ENCODE results near the gene ISOC2. TPM values are rescaled to one million over a fixed set of nuclear protein-coding genes. Genes with fewer than 3 reads are reported as not detected.

The ISOC2 gene
- total and polyA plus RNA-seq, 9 of the 15 experiments (the other 6 are each of a cell fraction or from before 2014, with no cell fraction given): 1.2 to 229 (median 58.3) TPM

GRCh38 chr19:55432241-55432959 lies 29.0 kb downstream of the ISOC2 start (continued):
- TF ChIP-seq ATF6 (CRISPR knock-in tag; IDR thresholded peaks at IDR 0.05) (no peak), ATF3 (IDR thresholded peaks at IDR 0.05) (peak; percentile 94), ATF3 (CRISPR knock-in tag; conservative IDR thresholded peaks at IDR 0.05) (no peak), RAD21 (CRISPR knock-in tag; conservative IDR thresholded peaks at IDR 0.05 in 1 of 2, IDR thresholded peaks at IDR 0.05 in 1 of 2) (no peak), ATF4 (CRISPR knock-in tag; IDR thresholded peaks at IDR 0.05) (no peak), SRSF9 (IDR thresholded peaks at IDR 0.05; ENCODE audit: borderline replicate concordance, low read depth, low read length) (no peak), POLR3G (IDR thresholded peaks at IDR 0.05; ENCODE audit: extremely low read depth, insufficient read length, insufficient replicate concordance) (no peak), DEAF1 (CRISPR knock-in tag; IDR thresholded peaks at IDR 0.05) (no peak), KDM2B (CRISPR knock-in tag; IDR thresholded peaks at IDR 0.05) (no peak), CREB3 (tag; conservative IDR thresholded peaks at IDR 0.05; ENCODE audit: low read depth) (no peak), HOMEZ (CRISPR knock-in tag; IDR thresholded peaks at IDR 0.05) (no peak), ATF1 (CRISPR knock-in tag; IDR thresholded peaks at IDR 0.05) (peak; percentile 70), ATF1 (tag; IDR thresholded peaks at IDR 0.05) (peak; percentile 97), ZNF224 (CRISPR knock-in tag; IDR thresholded peaks at IDR 0.05) (no peak), GABPA (tag; conservative IDR thresholded peaks at IDR 0.05; ENCODE audit: low read depth) (peak; percentile 37; the same call in 1 of the 2 replicates)
